ENCODE data around the gene BBC3.
A peak's percentile ranks its signal among the peaks of the same experiment; 100 is the strongest.

BBC3 gene

DNA sequence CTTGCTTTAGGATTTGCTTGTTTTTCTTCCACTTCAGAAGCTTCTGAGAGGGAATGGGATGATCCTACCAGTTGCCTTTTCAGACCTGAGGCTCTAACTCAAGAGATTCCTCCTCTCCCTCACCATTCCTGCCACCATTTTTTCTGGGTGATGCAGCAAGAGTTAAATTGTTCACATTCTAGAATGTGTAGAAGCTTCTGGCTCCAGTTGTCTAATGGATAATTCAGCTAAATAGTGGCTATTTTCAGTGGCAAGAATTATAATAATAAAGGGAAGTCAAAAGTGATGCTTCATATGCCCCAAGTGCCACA lies 20.9 kb downstream of the BBC3 start:
- H3K27me3 Mint-ChIP-seq: no peaks in the 10 kb centered on the region
- H3K36me3 Mint-ChIP-seq: peaks cover 32 to 38% of the 10 kb centered on the region in 2 donors
- H3K4me1 Mint-ChIP-seq: peaks cover 8 to 10% of the 10 kb centered on the region in 2 donors
- no peak overlapping the region for H3K4me3 Mint-ChIP-seq
- H3K27ac Mint-ChIP-seq: peak overlapping the region; percentile 67
- DNase-seq: no peak
- no peaks in the 10 kb centered on the region for H3K9me3 Mint-ChIP-seq
- no peak for ATAC-seq (replicated peaks)

DNA sequence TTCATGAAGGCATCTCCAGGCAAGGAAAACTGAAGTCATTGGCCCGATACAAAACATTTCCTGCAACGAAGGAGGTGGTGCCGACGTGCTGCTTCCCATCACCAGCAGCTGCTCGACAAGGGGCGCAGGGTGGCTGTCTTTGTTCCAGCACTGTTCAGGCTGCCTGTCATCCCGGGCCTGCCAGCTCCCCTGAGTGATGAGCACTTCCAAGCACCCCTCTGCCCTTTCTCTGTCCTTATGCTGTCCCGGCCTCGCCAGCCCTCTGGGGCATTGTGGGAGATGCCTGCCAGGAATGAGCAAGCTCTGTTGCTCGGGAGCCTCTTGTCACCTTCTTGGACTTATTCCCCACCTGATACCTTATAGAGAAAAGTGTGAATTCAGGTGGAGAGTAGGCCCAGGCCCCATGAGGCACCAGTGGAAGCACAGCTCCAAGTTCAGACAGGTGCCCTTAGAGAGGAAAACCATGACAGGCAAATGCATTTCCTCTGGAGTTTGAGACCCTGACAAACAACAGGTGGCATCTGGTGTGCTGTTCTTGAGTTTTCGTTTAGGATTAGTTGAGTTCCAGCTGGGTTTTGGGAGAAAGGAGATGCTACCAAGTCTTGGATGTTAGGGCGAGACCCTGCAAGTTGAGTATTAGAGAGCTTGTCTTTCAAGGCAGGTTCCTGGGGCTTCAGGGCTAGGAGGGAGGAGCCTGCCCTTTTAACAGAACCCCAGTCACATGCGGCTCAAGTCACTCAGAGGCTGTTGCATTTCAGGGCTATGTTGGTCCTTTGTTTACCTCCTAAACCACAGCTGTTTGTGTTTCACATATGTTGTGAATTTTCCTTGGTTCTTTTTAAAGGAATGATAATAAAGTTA lies 21.4 kb downstream of the BBC3 start:
- Mint-ChIP-seq H3K4me1 (peaks cover 8 to 10% of the 10 kb centered on the region in 2 donors), H3K4me3 (no peak overlapping the region), H3K36me3 (peaks cover 38 to 43% of the 10 kb centered on the region in 2 donors), H3K27me3 (no peaks in the 10 kb centered on the region), H3K9me3 (no peaks in the 10 kb centered on the region), H3K27ac (peak overlapping the region; percentile 56)
- no peak for DNase-seq
- ATAC-seq (replicated peaks): no peak

DNA sequence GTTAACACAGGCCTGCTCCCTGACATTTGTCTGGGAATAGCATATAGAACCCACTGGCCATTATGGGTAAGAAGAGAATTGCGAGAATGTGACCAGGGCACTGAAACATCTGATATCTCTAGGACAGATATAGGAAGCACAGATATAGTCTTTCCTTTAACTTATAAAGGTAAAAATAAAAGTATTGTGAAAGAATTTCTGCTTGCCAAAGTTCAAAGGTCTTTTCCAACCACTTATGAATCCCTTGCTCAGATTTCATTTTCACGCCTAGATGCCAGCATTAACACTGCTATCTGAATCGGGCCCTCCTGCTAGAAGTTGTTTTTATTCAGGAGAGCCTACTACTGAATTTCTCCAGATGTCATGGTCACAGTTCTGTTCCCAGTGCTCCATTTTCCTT lies 27.7 kb downstream of the BBC3 start:
- Mint-ChIP-seq H3K27ac (peak overlapping the region; percentile 47), H3K27me3 (no peaks in the 10 kb centered on the region)

DNA sequence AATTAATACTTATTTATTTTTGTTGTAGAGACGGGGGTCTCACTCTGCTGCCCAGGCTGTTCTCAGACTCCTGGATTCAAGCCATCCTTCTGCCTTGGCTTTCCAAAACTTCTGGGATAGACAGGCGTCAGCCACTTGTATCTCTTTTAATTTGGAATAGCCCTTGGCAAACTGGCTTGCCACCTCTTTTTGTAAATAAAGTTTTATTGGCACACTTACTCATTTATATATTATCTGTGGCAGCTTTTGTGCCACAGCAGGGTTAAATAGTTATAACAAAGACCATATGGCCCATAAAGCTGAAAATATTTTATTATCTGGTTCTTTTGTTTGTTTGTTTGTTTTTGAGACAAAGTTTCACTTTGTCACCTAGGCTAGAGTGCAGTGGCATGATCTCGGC lies 30.5 kb downstream of the BBC3 start:
- H3K4me1 Mint-ChIP-seq: no peaks in the 10 kb centered on the region
- H3K27me3 Mint-ChIP-seq: no peaks in the 10 kb centered on the region
- no peak for ATAC-seq (replicated peaks)
- peak overlapping the region; percentile 37 for H3K27ac Mint-ChIP-seq
- no peak overlapping the region for H3K4me3 Mint-ChIP-seq
- DNase-seq: no peak
- H3K36me3 Mint-ChIP-seq: peaks cover 41 to 52% of the 10 kb centered on the region in 2 donors
- H3K9me3 Mint-ChIP-seq: no peaks in the 10 kb centered on the region

More for the DNA sequence above, 27.7 kb downstream of the BBC3 start:
- peaks cover 0 to 2% of the 10 kb centered on the region in 2 donors for H3K4me1 Mint-ChIP-seq
- ATAC-seq (replicated peaks) (no peak), DNase-seq (no peak)
- H3K4me3 Mint-ChIP-seq: no peak overlapping the region
- H3K36me3 Mint-ChIP-seq: peaks cover 48 to 58% of the 10 kb centered on the region in 2 donors
- H3K9me3 Mint-ChIP-seq: no peaks in the 10 kb centered on the region

DNA sequence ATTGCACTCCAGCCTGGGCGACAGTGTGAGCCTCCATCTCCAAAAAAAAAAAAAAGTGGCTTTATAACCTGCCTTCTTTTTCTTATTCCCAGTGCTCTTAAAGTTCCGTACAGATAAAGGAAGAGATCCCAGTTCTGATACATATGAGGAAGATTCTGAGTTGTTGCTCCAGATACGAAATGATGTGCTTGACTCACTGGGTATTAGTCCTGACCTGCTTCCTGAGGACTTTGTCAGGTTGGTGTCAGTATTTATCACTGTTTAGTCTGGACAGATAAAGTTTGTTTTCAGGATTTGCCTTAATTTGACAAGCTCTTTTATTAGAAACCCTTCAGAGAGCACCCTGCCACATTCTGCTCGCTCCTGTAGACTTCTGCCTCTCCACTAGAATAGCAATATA lies 33.9 kb downstream of the BBC3 start:
- Mint-ChIP-seq H3K36me3 (peaks cover 35 to 41% of the 10 kb centered on the region in 2 donors), H3K27ac (no peak overlapping the region), H3K27me3 (no peaks in the 10 kb centered on the region), H3K4me3 (no peak overlapping the region), H3K9me3 (no peaks in the 10 kb centered on the region), H3K4me1 (peaks cover 0 to 3% of the 10 kb centered on the region in 2 donors)
- no peak for ATAC-seq (replicated peaks)
- no peak for DNase-seq

DNA sequence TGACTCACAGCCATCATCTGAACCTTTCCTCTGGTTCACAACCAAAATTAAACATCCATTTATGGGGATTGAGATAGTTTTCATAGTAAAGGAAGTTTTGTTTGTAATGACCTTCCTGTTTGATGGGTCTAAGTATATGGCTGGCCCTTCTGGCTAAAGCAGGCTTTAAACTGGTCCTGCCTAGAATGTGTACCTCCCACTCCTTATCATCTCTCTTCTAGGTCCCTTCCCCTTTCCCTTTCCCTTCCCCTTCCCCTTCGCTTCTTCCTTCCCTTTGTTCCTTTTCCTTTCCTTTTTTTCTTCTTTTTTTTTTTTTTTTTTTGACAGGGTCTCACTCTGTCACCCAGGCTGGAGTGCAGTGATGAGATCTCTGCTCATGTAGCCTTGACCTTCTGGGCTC lies 35.6 kb downstream of the BBC3 start:
- Mint-ChIP-seq H3K27me3 (no peaks in the 10 kb centered on the region), H3K4me1 (peaks cover 0 to 3% of the 10 kb centered on the region in 2 donors), H3K27ac (peak overlapping the region; percentile 42), H3K36me3 (peaks cover 35 to 47% of the 10 kb centered on the region in 2 donors), H3K4me3 (no peak overlapping the region), H3K9me3 (no peaks in the 10 kb centered on the region)
- DNase-seq (no peak), ATAC-seq (replicated peaks) (no peak)

DNA sequence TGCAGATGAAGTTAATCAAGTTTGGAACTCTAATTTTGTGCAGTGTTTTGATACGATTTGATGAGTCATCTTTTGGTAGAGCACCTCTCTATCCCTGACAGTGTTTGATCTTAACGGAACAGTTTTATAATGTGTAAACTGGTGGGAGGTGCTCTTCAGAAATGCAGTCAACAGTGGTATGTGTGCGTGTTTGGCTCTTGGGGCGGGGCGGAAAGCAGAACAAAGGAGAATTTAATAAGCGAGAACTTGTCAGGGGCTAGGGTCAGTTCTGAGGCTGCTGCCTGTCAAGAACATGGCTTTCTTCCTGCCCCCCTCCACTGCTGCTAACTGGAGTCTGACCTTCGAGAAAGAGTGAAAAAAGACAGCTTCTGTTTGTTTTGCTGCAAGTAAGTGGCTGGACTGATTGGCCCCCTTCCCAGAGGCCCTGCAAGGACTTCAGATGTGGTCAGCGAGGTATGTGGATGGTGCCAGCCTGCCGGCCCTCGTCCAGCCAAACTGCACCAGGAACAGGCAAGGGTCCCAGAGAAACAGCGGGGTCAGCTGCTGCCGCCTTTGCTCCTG lies 40.8 kb downstream of the BBC3 start:
- Mint-ChIP-seq H3K4me1 (peaks cover 0 to 12% of the 10 kb centered on the region in 2 donors), H3K27ac (peak overlapping the region; percentile 42), H3K27me3 (no peaks in the 10 kb centered on the region), H3K4me3 (no peak overlapping the region), H3K9me3 (no peaks in the 10 kb centered on the region), H3K36me3 (peaks cover 23 to 43% of the 10 kb centered on the region in 2 donors)
- ATAC-seq (replicated peaks) (no peak), DNase-seq (no peak)

DNA sequence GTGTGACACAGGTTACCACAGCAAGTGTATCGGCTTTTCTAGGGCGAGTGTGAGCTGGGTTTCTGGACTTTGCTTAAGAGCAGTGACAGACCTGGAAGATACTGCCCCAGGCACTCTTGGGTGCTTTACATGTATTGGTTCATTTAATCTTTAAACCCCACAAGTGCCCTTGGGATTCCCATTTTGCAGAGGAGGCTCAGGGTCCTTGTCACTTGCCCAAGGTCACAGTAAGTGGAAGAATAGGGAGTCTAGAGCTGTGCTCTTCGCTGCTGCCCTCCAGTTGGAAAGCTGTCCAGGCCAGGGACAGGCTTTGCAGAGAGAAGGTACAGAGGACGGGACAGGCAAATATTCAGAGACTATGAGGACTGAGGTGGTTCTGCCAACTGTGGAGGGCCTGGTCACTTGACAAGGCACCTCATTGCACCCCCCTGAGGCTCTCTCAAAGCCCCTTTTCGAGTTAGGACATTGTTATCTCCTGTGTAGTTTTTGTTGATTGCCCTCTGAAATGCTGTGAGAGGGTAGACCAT lies 42.4 kb downstream of the BBC3 start:
- DNase-seq: no peak
- H3K27ac Mint-ChIP-seq: no peak overlapping the region
- no peaks in the 10 kb centered on the region for H3K27me3 Mint-ChIP-seq
- ATAC-seq (replicated peaks): no peak
- H3K36me3 Mint-ChIP-seq: peaks cover 26 to 46% of the 10 kb centered on the region in 2 donors
- peaks cover 0 to 9% of the 10 kb centered on the region in 2 donors for H3K4me1 Mint-ChIP-seq
- H3K4me3 Mint-ChIP-seq: no peak overlapping the region
- no peaks in the 10 kb centered on the region for H3K9me3 Mint-ChIP-seq

DNA sequence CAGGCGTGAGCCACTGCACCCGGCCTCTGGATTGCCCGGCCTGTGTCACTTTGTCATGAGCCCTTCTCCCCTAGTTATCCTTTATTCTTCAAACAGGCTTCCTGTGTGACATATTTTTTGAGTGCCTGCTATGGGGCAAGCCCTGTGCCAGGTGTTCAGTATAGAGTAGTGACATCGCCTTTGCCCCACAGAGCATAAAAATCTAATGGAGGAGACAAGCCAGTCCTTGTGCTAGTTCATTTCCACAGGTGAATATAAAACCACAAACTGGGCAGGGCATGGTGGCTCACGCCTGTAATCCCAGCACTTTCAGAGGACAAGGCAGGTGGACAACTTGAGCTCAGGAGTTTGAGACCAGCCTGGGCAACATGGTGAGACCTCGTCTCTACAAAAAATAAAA lies 43.2 kb downstream of the BBC3 start:
- no peak for ATAC-seq (replicated peaks)
- H3K36me3 Mint-ChIP-seq: peaks cover 29 to 47% of the 10 kb centered on the region in 2 donors
- no peak for DNase-seq
- peaks cover 0 to 9% of the 10 kb centered on the region in 2 donors for H3K4me1 Mint-ChIP-seq
- H3K27ac Mint-ChIP-seq: no peak overlapping the region
- no peak overlapping the region for H3K4me3 Mint-ChIP-seq
- H3K27me3 Mint-ChIP-seq: no peaks in the 10 kb centered on the region
- H3K9me3 Mint-ChIP-seq: no peaks in the 10 kb centered on the region

DNA sequence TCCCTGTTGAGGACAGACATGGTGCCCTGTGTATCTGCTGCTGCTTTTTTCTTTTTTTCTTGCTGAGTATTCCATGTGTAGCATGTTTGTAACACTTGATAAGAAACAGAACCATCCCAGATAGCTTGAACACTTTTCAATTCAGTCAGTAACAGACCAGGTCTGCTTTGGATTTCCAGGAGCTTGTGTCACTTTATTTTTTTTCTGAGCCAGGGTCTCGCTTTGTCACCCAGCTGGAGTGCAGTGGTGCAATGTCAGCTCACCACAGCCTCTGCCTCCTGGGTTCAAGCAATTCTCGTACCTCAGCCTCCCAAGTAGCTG lies 43.7 kb downstream of the BBC3 start:
- Mint-ChIP-seq H3K27ac (peak overlapping the region; percentile 85), H3K4me1 (peaks cover 0 to 9% of the 10 kb centered on the region in 2 donors), H3K4me3 (no peak overlapping the region), H3K27me3 (no peaks in the 10 kb centered on the region), H3K36me3 (peaks cover 31 to 50% of the 10 kb centered on the region in 2 donors), H3K9me3 (no peaks in the 10 kb centered on the region)
- no peak for ATAC-seq (replicated peaks)
- DNase-seq: no peak

DNA sequence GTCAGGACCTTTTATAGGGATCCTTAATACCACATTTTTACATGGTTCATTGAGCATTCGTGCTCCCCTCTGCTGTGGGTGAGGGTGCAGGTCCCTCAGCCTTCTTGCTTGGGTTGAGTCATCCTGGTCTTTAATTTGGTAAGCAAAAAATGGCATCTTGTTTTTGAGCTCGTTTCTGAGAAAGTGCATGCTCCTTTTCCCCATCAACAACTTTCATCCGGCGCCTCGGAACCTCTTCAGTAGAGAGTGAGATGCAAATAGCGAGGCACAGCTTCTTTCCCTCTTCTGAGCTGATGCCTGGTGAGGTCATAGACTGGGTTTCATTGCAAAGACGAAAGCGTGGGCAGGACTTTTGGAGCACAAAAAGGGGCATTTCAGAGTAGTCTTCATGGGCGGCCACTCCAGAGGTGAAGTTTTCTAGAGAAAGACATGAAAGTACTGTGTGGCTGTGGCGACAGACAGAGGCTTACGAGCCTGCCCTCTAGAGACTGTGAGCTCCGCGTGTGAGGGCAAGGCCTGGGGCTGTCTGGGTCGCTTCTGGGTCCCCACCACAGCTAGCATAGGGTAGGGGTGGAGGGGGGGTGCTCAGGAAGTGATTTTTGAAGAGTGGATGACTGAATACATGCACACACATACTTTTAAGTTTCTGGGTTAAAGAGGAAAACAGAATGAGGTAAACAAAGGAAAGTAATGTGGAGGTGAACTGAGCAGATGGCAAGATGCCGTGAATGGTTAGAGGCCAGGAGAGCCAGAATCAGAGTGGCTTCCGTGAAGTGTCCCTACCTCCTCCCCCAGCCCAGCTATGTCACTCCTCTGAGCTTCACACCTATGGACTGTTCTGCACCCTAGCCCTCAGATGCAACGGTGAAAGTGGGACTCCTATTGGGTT lies 44.3 kb downstream of the BBC3 start:
- peaks cover 0 to 9% of the 10 kb centered on the region in 2 donors for H3K4me1 Mint-ChIP-seq

DNA sequence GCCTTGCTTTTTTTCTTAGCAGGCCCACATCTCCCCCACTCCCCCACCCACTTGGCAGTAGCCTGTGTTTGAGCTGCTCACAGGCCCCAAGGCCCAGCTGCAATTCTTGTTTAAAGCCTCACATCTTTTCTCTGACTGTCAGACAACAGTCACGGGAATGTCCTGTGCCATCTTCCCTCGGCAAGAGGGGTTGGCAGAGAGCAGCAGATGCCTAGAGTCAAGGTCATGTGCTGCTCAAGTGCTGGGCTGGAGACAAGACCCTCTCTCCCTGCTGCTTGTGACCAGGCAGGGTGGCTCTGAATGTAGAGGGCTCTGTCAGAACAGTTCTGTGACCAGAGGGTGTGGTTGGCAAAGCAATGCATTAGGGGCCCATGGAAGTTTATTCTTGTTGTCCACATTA lies 47.4 kb downstream of the BBC3 start:
- no peak overlapping the region for H3K27ac Mint-ChIP-seq
- H3K36me3 Mint-ChIP-seq: peaks cover 38 to 45% of the 10 kb centered on the region in 2 donors
- H3K4me1 Mint-ChIP-seq: peaks cover 0 to 9% of the 10 kb centered on the region in 2 donors
- ATAC-seq (replicated peaks) (no peak), DNase-seq (no peak)
- H3K9me3 Mint-ChIP-seq: no peaks in the 10 kb centered on the region
- H3K4me3 Mint-ChIP-seq: no peak overlapping the region
- H3K27me3 Mint-ChIP-seq: no peaks in the 10 kb centered on the region

More for the DNA sequence above, 44.3 kb downstream of the BBC3 start:
- peaks cover 35 to 54% of the 10 kb centered on the region in 2 donors for H3K36me3 Mint-ChIP-seq
- no peaks in the 10 kb centered on the region for H3K27me3 Mint-ChIP-seq
- H3K4me3 Mint-ChIP-seq: no peak overlapping the region
- DNase-seq: peak; percentile 67
- H3K27ac Mint-ChIP-seq: peak overlapping the region; percentile 85
- peak; percentile 85 to 87 for ATAC-seq (replicated peaks)
- H3K9me3 Mint-ChIP-seq: no peaks in the 10 kb centered on the region

DNA sequence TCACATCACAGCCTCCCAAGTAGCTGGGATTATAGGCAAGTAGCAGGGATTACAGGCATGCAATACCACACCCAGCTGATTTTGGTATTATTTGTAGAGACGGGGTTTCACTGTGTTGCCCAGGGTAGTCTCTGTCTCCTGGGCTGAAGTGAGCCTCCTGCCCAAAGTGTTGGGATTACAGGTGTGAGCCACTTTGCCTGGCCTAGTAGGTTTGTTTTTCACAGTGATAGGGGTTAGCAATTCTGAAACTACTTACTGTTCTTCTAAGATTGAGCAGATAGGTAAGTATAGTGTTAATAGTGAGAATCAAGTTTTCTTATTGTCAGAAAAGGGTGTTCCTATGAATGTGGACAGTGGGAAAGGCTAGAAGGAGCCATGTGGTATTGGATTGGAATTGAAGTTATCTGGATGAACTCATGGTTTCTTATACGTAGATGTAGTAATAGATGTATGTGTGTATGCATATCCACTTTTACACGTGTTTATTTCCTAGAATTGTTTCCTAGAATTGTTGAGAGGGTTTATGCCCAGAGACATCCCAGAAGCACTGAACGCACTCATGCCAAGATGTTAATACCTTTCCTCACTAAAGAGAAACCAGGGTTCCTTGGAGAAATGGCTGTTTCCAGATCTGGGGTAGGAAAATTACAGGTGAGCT lies 51.2 kb downstream of the BBC3 start:
- Mint-ChIP-seq H3K9me3 (no peaks in the 10 kb centered on the region), H3K4me1 (peaks cover 5 to 6% of the 10 kb centered on the region in 2 donors), H3K4me3 (no peak overlapping the region), H3K36me3 (peaks cover 43 to 46% of the 10 kb centered on the region in 2 donors), H3K27me3 (no peaks in the 10 kb centered on the region), H3K27ac (no peak overlapping the region)
- ATAC-seq (replicated peaks): no peak
- no peak for DNase-seq

DNA sequence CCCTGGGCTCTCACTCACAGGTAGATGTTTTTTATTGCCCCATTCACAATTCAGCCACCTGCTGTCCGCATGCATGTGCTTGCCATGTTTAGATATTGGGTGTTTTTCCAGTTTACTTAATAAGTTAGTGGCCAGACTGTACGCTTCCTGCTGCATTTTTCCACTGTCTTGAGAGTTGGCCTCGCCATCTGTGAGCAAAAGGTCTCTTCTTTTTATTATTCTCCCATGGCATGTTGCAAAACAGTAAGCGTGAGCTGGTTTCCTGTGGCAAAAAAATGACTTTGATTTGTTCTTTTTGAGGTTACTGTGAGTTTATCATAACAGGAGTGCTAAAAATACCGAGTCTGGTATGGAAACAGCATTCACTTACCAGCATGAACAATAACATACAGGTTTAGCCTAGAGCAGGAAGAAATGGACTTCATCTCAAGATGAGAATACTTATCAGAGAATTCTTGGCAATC lies 54.3 kb downstream of the BBC3 start:
- DNase-seq (no peak), ATAC-seq (replicated peaks) (no peak)

More for the DNA sequence above, 54.3 kb downstream of the BBC3 start:
- peak overlapping the region; percentile 66 for H3K27ac Mint-ChIP-seq
- H3K4me1 Mint-ChIP-seq: peaks cover 5 to 6% of the 10 kb centered on the region in 2 donors
- no peak overlapping the region for H3K4me3 Mint-ChIP-seq
- H3K36me3 Mint-ChIP-seq: peaks cover 41 to 46% of the 10 kb centered on the region in 2 donors
- H3K27me3 Mint-ChIP-seq: no peaks in the 10 kb centered on the region
- no peaks in the 10 kb centered on the region for H3K9me3 Mint-ChIP-seq
